Cardiac muscle cell (in vitro differentiated cells and primary cell): ENCODE results near the gene PLEKHA1. TPM values are rescaled to one million over a fixed set of nuclear protein-coding genes. Genes with fewer than 3 reads are reported as not detected.
A peak's percentile ranks its signal among the peaks of the same experiment; 100 is the strongest.

ENCODE experiments used
- DNase-seq, 2 donors: peaks; one replicate each; pipeline versions ENCODE4 v3.0.0 to v3.0.0-alpha.2; 2010 to 2017; ENCODE audit warnings: low read depth in 1 of 2, low spot score in 1 of 2
- H3K27ac ChIP-seq: fragments of 200-600 bp; sonication (generic); 2 replicates; pipeline ENCODE4 v1.5.1; 2016
- H3K27me3 ChIP-seq: fragments of 200-600 bp; sonication (generic); 2 replicates; pipeline ENCODE4 v1.6.0; 2016; ENCODE audit warnings: control low read depth
- H3K36me3 ChIP-seq: fragments of 200-600 bp; sonication (generic); 2 replicates; pipeline ENCODE4 v1.5.1; 2016; ENCODE audit warnings: control low read depth
- H3K4me1 ChIP-seq: fragments of 200-600 bp; sonication (generic); 2 replicates; pipeline ENCODE4 v1.8.1; 2017; ENCODE audit warnings: low read depth, mild to moderate bottlenecking, mixed run types
- H3K4me3 ChIP-seq: fragments of 200-600 bp; sonication (generic); 2 replicates; pipeline ENCODE4 v1.5.1; 2016; ENCODE audit warnings: mild to moderate bottlenecking
- H3K9me3 ChIP-seq: fragments of 200-600 bp; sonication (generic); 2 replicates; pipeline ENCODE4 v1.5.1; 2017; ENCODE audit warnings: low read depth, mild to moderate bottlenecking, control low read depth
- CTCF ChIP-seq: IDR thresholded peaks from 2 replicates; pipeline ENCODE4 v1.5.1; 2012; ENCODE audit warnings: low read depth, mild to moderate bottlenecking, low read length
- polyA plus RNA-seq: library from polyadenylated mRNA; unstranded; fragments of >200 nt; fragmentation: Nextera tagmentation; extraction: Ambion mirVana; gene quantifications from 2 replicates; pipeline ENCODE4 v1.2.1, GENCODE V29; 2016
- total RNA-seq: library from RNA; depleted of rRNA; stranded (reverse); fragments of >200 nt; gene quantifications from 2 replicates; pipeline ENCODE4 v1.2.3, GENCODE V29; 2016

PLEKHA1 gene
- total and polyA plus RNA-seq, 2 experiments from 2014 or later, result 26.5 to 44.8 TPM

- Histone ChIP-seq H3K36me3 (no peaks in the 10 kb centered on the region), H3K4me3 (peak overlapping the region; percentile 47), H3K9me3 (no peaks in the 10 kb centered on the region), H3K27ac (no peak overlapping the region), H3K4me1 (peaks cover 7% of the 10 kb centered on the region), H3K27me3 (no peaks in the 10 kb centered on the region)
- TF ChIP-seq CTCF, result no peak
- peak in 1 of 2 donors; percentile 58 for DNase-seq
Observed at GRCh38 chr10:122461729-122462532, 87.4 kb downstream of the PLEKHA1 start.

GRCh38 chr10:122462533-122463465 is 88.3 kb downstream of the PLEKHA1 start:
- no peaks in the 10 kb centered on the region for H3K9me3 ChIP-seq
- no peak overlapping the region for H3K27ac ChIP-seq
- no peaks in the 10 kb centered on the region for H3K36me3 ChIP-seq
- DNase-seq, result peak; percentile 35 to 52
- peak overlapping the region; percentile 47 for H3K4me3 ChIP-seq
- no peaks in the 10 kb centered on the region for H3K27me3 ChIP-seq
- TF ChIP-seq CTCF, result no peak
- peaks cover 9% of the 10 kb centered on the region for H3K4me1 ChIP-seq

- Histone ChIP-seq H3K27me3 (no peaks in the 10 kb centered on the region), H3K36me3 (no peaks in the 10 kb centered on the region), H3K4me3 (no peak overlapping the region), H3K27ac (no peak overlapping the region), H3K9me3 (no peaks in the 10 kb centered on the region), H3K4me1 (peaks cover 12% of the 10 kb centered on the region)
- no peak for TF ChIP-seq CTCF
- DNase-seq, result no peak
Observed at GRCh38 chr10:122463466-122464249, 89.2 kb downstream of the PLEKHA1 start.

GRCh38 chr10:122464250-122464510 is 89.7 kb downstream of the PLEKHA1 start:
- Histone ChIP-seq H3K9me3 (no peaks in the 10 kb centered on the region), H3K4me1 (peaks cover 13% of the 10 kb centered on the region), H3K27me3 (no peaks in the 10 kb centered on the region), H3K36me3 (no peaks in the 10 kb centered on the region), H3K4me3 (no peak overlapping the region), H3K27ac (no peak overlapping the region)
- DNase-seq, result no peak
- TF ChIP-seq CTCF, result no peak

GRCh38 chr10:122464586-122464985 is 90.1 kb downstream of the PLEKHA1 start:
- Histone ChIP-seq H3K4me3 (no peak overlapping the region), H3K36me3 (no peaks in the 10 kb centered on the region), H3K4me1 (peaks cover 17% of the 10 kb centered on the region), H3K27me3 (no peaks in the 10 kb centered on the region), H3K9me3 (no peaks in the 10 kb centered on the region), H3K27ac (no peak overlapping the region)
- TF ChIP-seq CTCF, result no peak
- DNase-seq, result no peak
